Mammary epithelial cell (primary cell): Measurements from ENCODE around the gene TMEM138.

Experiments
- CTCF ChIP-seq, 2 donors: IDR thresholded peaks in 1 of 2; conservative IDR thresholded peaks in 1 of 2; 2 replicates each; pipeline ENCODE4 v1.5.1; 2011 to 2012; ENCODE audit warnings: inconsistent platforms in 2 of 2, low read length in 2 of 2, mild to moderate bottlenecking in 2 of 2, control low read depth in 1 of 2, low read depth in 1 of 2; ENCODE audit not compliant: insufficient read depth in 1 of 2; ENCODE audit errors: extremely low read depth in 1 of 2
- EZH2 ChIP-seq: IDR thresholded peaks from 2 replicates; pipeline ENCODE4 v1.6.1; 2012; ENCODE audit warnings: low read length, inconsistent platforms, borderline replicate concordance

- TF ChIP-seq CTCF (conservative IDR thresholded peaks at IDR 0.05 in 1 of 2, IDR thresholded peaks at IDR 0.05 in 1 of 2; ENCODE audit: extremely low read depth in 1 of 2, insufficient read depth in 1 of 2, low read depth in 1 of 2, low read length in 2 of 2) (no peak), EZH2 (no peak)
These were observed 29.8 kb upstream of the TMEM138 start for GRCh38 chr11:61332281-61332796.
